HepG2 (cell line): Measurements from ENCODE around the gene GTF2A1. TPM values are rescaled to one million over a fixed set of nuclear protein-coding genes. Genes with fewer than 3 reads are reported as not detected.
A peak's percentile ranks its signal among the peaks of the same experiment; 100 is the strongest.

Experiments
- ATAC-seq: fragments of 200-7000 bp; cut with Tn5 transposase; 3 replicates; pipeline ENCODE4 v1.9.1; 2020; ENCODE audit warnings: mild to moderate bottlenecking, moderate library complexity
- BruUV-seq: library from RNA; stranded (reverse); fragments of 400-500 nt; replicated peaks from 2 replicates; lab custom pipeline; 2021; lab: Mats Ljungman, UMichigan
- CTCF ChIA-PET: fragments of 300-600 bp; formaldehyde crosslinking; extraction: SDS; loops from one replicate; lab custom pipeline; 2021; ENCODE audit warnings: low total read pairs, inconsistent platforms, low intra/inter-chr PET ratio; lab: Yijun Ruan, JAX
- POLR2A ChIA-PET: fragments of 350-600 bp; sonication (Branson Sonifier 250); formaldehyde crosslinking; loops from one replicate; lab custom pipeline; 2020; ENCODE audit warnings: antibody characterized with exemption, inconsistent platforms; lab: Yijun Ruan, JAX
- DNase-seq: peaks from one replicate; pipeline ENCODE4 v3.0.0-alpha.2; 2015; ENCODE audit warnings: low spot score
- FAIRE-seq: peaks from 3 replicates; lab custom pipeline; 2011; peaks lifted over from hg19 to GRCh38; lab: Jason Lieb, UNC
- H2AFZ ChIP-seq: one replicate; pipeline ENCODE4 v1.6.1; 2011; ENCODE audit warnings: low read length, inconsistent platforms
- H3K27ac ChIP-seq: fragments of 300-600 bp; 3 replicates; pipeline ENCODE4 v1.8.0; 2011; ENCODE audit warnings: mixed run types, mild to moderate bottlenecking, mixed read lengths, low read length, inconsistent platforms; ENCODE audit not compliant: insufficient read depth; ENCODE audit errors: extremely low read length
- H3K27me3 ChIP-seq, 2 experiments: fragments of 200-600 bp in 1 of 2; 2 replicates in 1 of 2; 3 replicates in 1 of 2; pipeline versions ENCODE4 v1.6.0 to v1.8.0; 2011; ENCODE audit warnings: low read length in 2 of 2, mild to moderate bottlenecking in 2 of 2, moderate library complexity in 2 of 2, inconsistent platforms in 1 of 2; ENCODE audit not compliant: insufficient read depth in 2 of 2, control insufficient read depth in 1 of 2
- H3K36me3 ChIP-seq, 2 experiments: fragments of 200-600 bp in 1 of 2; replicated peaks in 1 of 2; 2 replicates in 1 of 2; 3 replicates in 1 of 2; pipeline versions ENCODE4 v1.5.1 to v1.8.0; 2011; ENCODE audit warnings: low read length in 2 of 2, inconsistent platforms in 1 of 2; ENCODE audit not compliant: insufficient read depth in 2 of 2, control insufficient read depth in 1 of 2
- H3K4me1 ChIP-seq: 2 replicates; pipeline ENCODE4 v1.5.1; 2012; ENCODE audit warnings: low read length, inconsistent platforms; ENCODE audit not compliant: insufficient read depth
- H3K4me2 ChIP-seq: 2 replicates; pipeline ENCODE4 v1.6.0; 2011; ENCODE audit warnings: low read depth, low read length, inconsistent platforms
- H3K4me3 ChIP-seq, 3 experiments: fragments of 200-600 bp in 1 of 3; sonication (generic), shearing (Covaris generic) in 1 of 3; replicated peaks in 1 of 3; 2 replicates each; pipeline ENCODE4 v1.5.1; 2011 to 2016; ENCODE audit warnings: low read length in 3 of 3, inconsistent platforms in 2 of 3, low read depth in 2 of 3, mild to moderate bottlenecking in 2 of 3, control low read depth in 1 of 3, mixed read lengths in 1 of 3; ENCODE audit not compliant: insufficient read depth in 1 of 3
- H3K79me2 ChIP-seq: one replicate; pipeline ENCODE4 v1.6.1; 2011; ENCODE audit warnings: low read length, inconsistent platforms; ENCODE audit not compliant: insufficient read depth
- H3K9ac ChIP-seq: 2 replicates; pipeline ENCODE4 v1.6.0; 2011; ENCODE audit warnings: mild to moderate bottlenecking, low read depth, low read length, inconsistent platforms; ENCODE audit not compliant: insufficient read depth
- H3K9me3 ChIP-seq: 2 replicates; pipeline ENCODE4 v1.5.1; 2012; ENCODE audit warnings: mild to moderate bottlenecking, low read length
- H4K20me1 ChIP-seq: 2 replicates; pipeline ENCODE4 v1.6.0; 2011; ENCODE audit warnings: inconsistent platforms, mild to moderate bottlenecking, low read length, moderate library complexity; ENCODE audit not compliant: insufficient read depth
- AHR ChIP-seq: IDR thresholded peaks from 2 replicates; pipeline ENCODE4 v1.6.1; 2018; ENCODE audit warnings: missing genetic modification reagents, missing compliant biosample characterization
- CEBPB ChIP-seq: IDR thresholded peaks from 2 replicates; pipeline ENCODE4 v1.6.1; 2011; ENCODE audit warnings: low read depth, low read length, improper control_type of control experiment, borderline replicate concordance
- CHD4 ChIP-seq: fragments of 200-600 bp; sonication (generic); IDR thresholded peaks from 2 replicates; pipeline ENCODE4 v1.7.0; 2017; ENCODE audit warnings: mild to moderate bottlenecking, low read length, borderline replicate concordance
- HOXA9 ChIP-seq: sonication (generic); formaldehyde crosslinking; IDR thresholded peaks from 2 replicates; pipeline ENCODE4 v1.8.1; 2022; ENCODE audit warnings: missing genetic modification reagents, mild to moderate bottlenecking, moderate library complexity, borderline replicate concordance
- KDM2A ChIP-seq: sonication (generic); formaldehyde crosslinking; IDR thresholded peaks from 2 replicates; pipeline ENCODE4 v1.4.0; 2020; ENCODE audit warnings: low read depth, missing genetic modification reagents, borderline replicate concordance
- MAFF ChIP-seq: IDR thresholded peaks from 2 replicates; pipeline ENCODE4 v1.6.1; 2011; ENCODE audit warnings: low read depth, low read length, improper control_type of control experiment
- MAFK ChIP-seq, 2 experiments: IDR thresholded peaks in 1 of 2; conservative IDR thresholded peaks in 1 of 2; 2 replicates each; pipeline ENCODE4 v1.6.1; 2011; ENCODE audit warnings: improper control_type of control experiment in 2 of 2, low read length in 2 of 2
- MATR3 ChIP-seq: sonication (generic); formaldehyde crosslinking; IDR thresholded peaks from 2 replicates; pipeline ENCODE4 v1.4.0; 2020; ENCODE audit warnings: missing genetic modification reagents
- MTF2 ChIP-seq: sonication (generic); formaldehyde crosslinking; IDR thresholded peaks from 2 replicates; pipeline ENCODE4 v1.5.0; 2020; ENCODE audit warnings: missing genetic modification reagents, borderline replicate concordance
- NCOA1 ChIP-seq: sonication (generic); formaldehyde crosslinking; IDR thresholded peaks from 2 replicates; pipeline ENCODE4 v1.9.0; 2021; ENCODE audit warnings: missing genetic modification reagents
- NR2F2 ChIP-seq: IDR thresholded peaks from 2 replicates; pipeline ENCODE4 v1.6.1; 2012; ENCODE audit warnings: low read depth, inconsistent platforms, borderline replicate concordance
- PITX1 ChIP-seq: sonication (generic); formaldehyde crosslinking; IDR thresholded peaks from 2 replicates; pipeline ENCODE4 v1.5.1; 2020; ENCODE audit warnings: mild to moderate bottlenecking, missing genetic modification reagents
- SYNCRIP ChIP-seq: fragments of 200-400 bp; formaldehyde crosslinking; IDR thresholded peaks from 2 replicates; pipeline ENCODE4 v1.6.1; 2018; ENCODE audit warnings: mild to moderate bottlenecking, low read depth, low read length; ENCODE audit not compliant: insufficient read depth
- ZBTB7A ChIP-seq: sonication (generic); formaldehyde crosslinking; IDR thresholded peaks from 2 replicates; pipeline ENCODE4 v1.8.0; 2022; ENCODE audit warnings: mild to moderate bottlenecking, missing genetic modification reagents
- ZBTB8A ChIP-seq: sonication (generic); formaldehyde crosslinking; IDR thresholded peaks from 2 replicates; pipeline ENCODE4 v1.4.0; 2020; ENCODE audit warnings: mild to moderate bottlenecking, low read depth, missing genetic modification reagents, borderline replicate concordance
- ZFP36L2 ChIP-seq: sonication (generic); formaldehyde crosslinking; IDR thresholded peaks from 2 replicates; pipeline ENCODE4 v1.4.0; 2020; ENCODE audit warnings: missing genetic modification reagents
- ZMYM3 ChIP-seq: sonication (generic); formaldehyde crosslinking; IDR thresholded peaks from 2 replicates; pipeline ENCODE4 v1.5.1; 2020; ENCODE audit warnings: mild to moderate bottlenecking, missing genetic modification reagents
- ZNF354B ChIP-seq: sonication (generic); formaldehyde crosslinking; IDR thresholded peaks from 2 replicates; pipeline ENCODE4 v1.8.0; 2022; ENCODE audit warnings: mild to moderate bottlenecking, missing genetic modification reagents
- ZNF569 ChIP-seq: sonication (generic); formaldehyde crosslinking; IDR thresholded peaks from 2 replicates; pipeline ENCODE4 v1.5.0; 2020; ENCODE audit warnings: mild to moderate bottlenecking, missing genetic modification reagents, moderate library complexity, borderline replicate concordance
- ZNF749 ChIP-seq: sonication (generic); formaldehyde crosslinking; IDR thresholded peaks from 2 replicates; pipeline ENCODE4 v1.8.0; 2022; ENCODE audit warnings: mild to moderate bottlenecking, missing genetic modification reagents, moderate library complexity, borderline replicate concordance
- ZNF790 ChIP-seq: sonication (generic); formaldehyde crosslinking; IDR thresholded peaks from 2 replicates; pipeline ENCODE4 v1.8.0; 2022; ENCODE audit warnings: missing genetic modification reagents, mild to moderate bottlenecking, borderline replicate concordance
- WGBS: methylation state at CpG from one replicate; pipeline ENCODE4 v1.1.6; 2017; ENCODE audit warnings: low lambda C conversion rate; 5-methylcytosine and 5-hydroxymethylcytosine counted together
- in situ Hi-C: cut with HindIII; loops from 2 replicates; pipeline ENCODE4 v1.10.0; 2017; ENCODE audit warnings: low pct_unique_long_range_greater_than_20kb; ENCODE audit not compliant: extremely low pct_ligation_motif_present
- intact Hi-C: fragments of 100-400 bp; cut with micrococcal nuclease; formaldehyde crosslinking; loops from one replicate; pipeline ENCODE4 v1.10.0; 2022; ENCODE audit not compliant: unreplicated experiment
- polyA plus RNA-seq, 8 experiments: library from polyadenylated mRNA; depleted of rRNA in 3 of 8; stranded (reverse) in 7 of 8; unstranded in 1 of 8; fragments of >200 nt; fragmentation: Illumina TruSeq in 4 of 8; extraction: Trizol in 4 of 8; gene quantifications; 2 replicates each; pipeline versions ENCODE4 v1.2.1 to v1.2.3, GENCODE V29; 2011 to 2016; ENCODE audit warnings: low read depth in 4 of 8, missing spikeins in 1 of 8, mixed read lengths in 1 of 8; ENCODE audit not compliant: insufficient read depth in 1 of 8
- total RNA-seq, 5 experiments: library from RNA; depleted of rRNA; stranded (reverse); fragments of >200 nt; fragmentation: Illumina TruSeq; extraction: Trizol; gene quantifications; 2 replicates each; pipeline ENCODE4 v1.2.3, GENCODE V29; 2016; ENCODE audit warnings: low read depth in 1 of 5
- TF ChIP-seq, protein P1 (sequence below): sonication (generic); formaldehyde crosslinking; IDR thresholded peaks from 2 replicates; pipeline ENCODE4; 2020; ENCODE audit warnings: missing genetic modification reagents, mild to moderate bottlenecking, borderline replicate concordance

Gene GTF2A1
- total and polyA plus RNA-seq, 2 of the 13 experiments (the other 11 are each of a cell fraction or from before 2014, with no cell fraction given), result 14.9 to 17.5 TPM

DNA sequence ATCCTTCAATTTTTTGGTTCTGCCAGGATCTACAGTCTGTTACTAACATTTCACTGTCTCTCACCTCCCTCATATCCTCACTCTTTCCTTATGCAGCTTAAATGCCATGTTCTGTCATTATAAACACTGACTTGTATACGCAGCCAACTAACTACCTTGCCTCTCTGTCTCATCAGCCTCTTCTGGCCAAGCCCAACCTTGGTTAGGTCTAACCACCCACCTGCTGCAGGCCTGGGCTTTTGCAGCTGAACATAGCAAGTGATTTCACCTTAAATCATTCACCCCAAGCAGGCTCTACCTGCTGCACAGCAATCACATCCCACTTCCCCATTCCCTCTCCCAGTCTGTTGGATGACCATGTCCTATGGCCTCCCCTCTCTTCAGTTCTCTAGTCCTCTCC lies 91.5 kb downstream of the GTF2A1 start (continued):
- TF ChIP-seq, protein P1, sequence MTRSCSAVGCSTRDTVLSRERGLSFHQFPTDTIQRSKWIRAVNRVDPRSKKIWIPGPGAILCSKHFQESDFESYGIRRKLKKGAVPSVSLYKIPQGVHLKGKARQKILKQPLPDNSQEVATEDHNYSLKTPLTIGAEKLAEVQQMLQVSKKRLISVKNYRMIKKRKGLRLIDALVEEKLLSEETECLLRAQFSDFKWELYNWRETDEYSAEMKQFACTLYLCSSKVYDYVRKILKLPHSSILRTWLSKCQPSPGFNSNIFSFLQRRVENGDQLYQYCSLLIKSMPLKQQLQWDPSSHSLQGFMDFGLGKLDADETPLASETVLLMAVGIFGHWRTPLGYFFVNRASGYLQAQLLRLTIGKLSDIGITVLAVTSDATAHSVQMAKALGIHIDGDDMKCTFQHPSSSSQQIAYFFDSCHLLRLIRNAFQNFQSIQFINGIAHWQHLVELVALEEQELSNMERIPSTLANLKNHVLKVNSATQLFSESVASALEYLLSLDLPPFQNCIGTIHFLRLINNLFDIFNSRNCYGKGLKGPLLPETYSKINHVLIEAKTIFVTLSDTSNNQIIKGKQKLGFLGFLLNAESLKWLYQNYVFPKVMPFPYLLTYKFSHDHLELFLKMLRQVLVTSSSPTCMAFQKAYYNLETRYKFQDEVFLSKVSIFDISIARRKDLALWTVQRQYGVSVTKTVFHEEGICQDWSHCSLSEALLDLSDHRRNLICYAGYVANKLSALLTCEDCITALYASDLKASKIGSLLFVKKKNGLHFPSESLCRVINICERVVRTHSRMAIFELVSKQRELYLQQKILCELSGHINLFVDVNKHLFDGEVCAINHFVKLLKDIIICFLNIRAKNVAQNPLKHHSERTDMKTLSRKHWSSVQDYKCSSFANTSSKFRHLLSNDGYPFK (CRISPR knock-in tag), result no peak
- no peak for TF ChIP-seq NR2F2
- TF ChIP-seq ZNF354B (CRISPR knock-in tag), result no peak
- TF ChIP-seq PITX1 (CRISPR knock-in tag), result no peak
- no peak for TF ChIP-seq NCOA1
- no peak for TF ChIP-seq ZBTB8A
- TF ChIP-seq SYNCRIP, result no peak
- no peak for TF ChIP-seq HOXA9 (CRISPR knock-in tag)
- TF ChIP-seq CHD4, result no peak

GRCh38 chr14:81127785-81128184 lies 93.0 kb downstream of the GTF2A1 start:
- DNase-seq (no peak), FAIRE-seq (no peak), ATAC-seq (no peak)
- Histone ChIP-seq H3K4me2 (no peak overlapping the region), H3K9ac (no peak overlapping the region), H3K9me3 (no peaks in the 10 kb centered on the region), H4K20me1 (no peaks in the 10 kb centered on the region), H2AFZ (no peak overlapping the region), H3K4me3 (no peak overlapping the region), H3K27me3 (no peaks in the 10 kb centered on the region), H3K4me1 (no peaks in the 10 kb centered on the region), H3K36me3 (no peaks in the 10 kb centered on the region), H3K27ac (no peak overlapping the region), H3K79me2 (no peaks in the 10 kb centered on the region)
- intact Hi-C loops, result no loop called here
- ChIA-PET POLR2A (no interaction called here), CTCF (no interaction called here)
- 41% methylated on average over 5 of the region's 5 CpGs for WGBS
- no TSS peak for BruUV-seq
- in situ Hi-C loops, result no loop called here
- peak; percentile 53 to 72 for TF ChIP-seq MAFK (conservative IDR thresholded peaks at IDR 0.05 in 1 of 2, IDR thresholded peaks at IDR 0.05 in 1 of 2; ENCODE audit: low read length in 2 of 2)
- no peak for TF ChIP-seq ZNF569
- peak; percentile 46; the same call in 1 of the 2 replicates for TF ChIP-seq CEBPB
- no peak for TF ChIP-seq ZMYM3
- TF ChIP-seq ZNF749 (CRISPR knock-in tag), result no peak
- TF ChIP-seq MAFF, result peak; percentile 58
- TF ChIP-seq ZNF790, result no peak
- TF ChIP-seq KDM2A, result no peak
- TF ChIP-seq AHR (CRISPR knock-in tag), result no peak
- TF ChIP-seq ZBTB7A (CRISPR knock-in tag), result no peak
- no peak for TF ChIP-seq ZFP36L2
- TF ChIP-seq MATR3 (CRISPR knock-in tag), result no peak
- no peak for TF ChIP-seq MTF2 (CRISPR knock-in tag)
